ENCODE measurements around the gene WLS.

Gene WLS

GRCh38 chr1:68128820-68129219, 103.5 kb downstream of the WLS start:
- TF ChIP-seq CEBPB (IDR thresholded peaks at IDR 0.05) = no peak

GRCh38 chr1:68128157-68128556, 104.2 kb downstream of the WLS start:
- no peak for TF ChIP-seq TCF12 (IDR thresholded peaks at IDR 0.05; ENCODE audit: low read depth)
- TF ChIP-seq ZBTB7A (IDR thresholded peaks at IDR 0.05; ENCODE audit: low read depth) = no peak
- TF ChIP-seq CREB1 (IDR thresholded peaks at IDR 0.05; ENCODE audit: low read depth) = no peak
- TF ChIP-seq FOXM1 (IDR thresholded peaks at IDR 0.05; ENCODE audit: borderline replicate concordance, low read depth) = no peak
- TF ChIP-seq TAF1 (IDR thresholded peaks at IDR 0.05; ENCODE audit: low read depth) = no peak
- no peak for TF ChIP-seq REST (IDR thresholded peaks at IDR 0.05; ENCODE audit: low read depth)
- TF ChIP-seq USF1 (IDR thresholded peaks at IDR 0.05) = no peak

- TF ChIP-seq TCF12 (IDR thresholded peaks at IDR 0.05; ENCODE audit: low read depth) = no peak
- TF ChIP-seq CREB1 (IDR thresholded peaks at IDR 0.05; ENCODE audit: low read depth) = no peak
- no peak for TF ChIP-seq RAD21 (IDR thresholded peaks at IDR 0.05; ENCODE audit: low read depth)
- no peak for TF ChIP-seq TAF1 (IDR thresholded peaks at IDR 0.05; ENCODE audit: low read depth)
- TF ChIP-seq TEAD4 (IDR thresholded peaks at IDR 0.05) = no peak
- no peak for TF ChIP-seq REST (IDR thresholded peaks at IDR 0.05; ENCODE audit: low read depth)
- TF ChIP-seq CEBPB (IDR thresholded peaks at IDR 0.05) = no peak
- TF ChIP-seq FOXM1 (IDR thresholded peaks at IDR 0.05; ENCODE audit: borderline replicate concordance, low read depth) = no peak
- TF ChIP-seq USF1 (IDR thresholded peaks at IDR 0.05) = no peak
- TF ChIP-seq NFIC (IDR thresholded peaks at IDR 0.05) = no peak
- no peak for TF ChIP-seq EP300 (IDR thresholded peaks at IDR 0.05; ENCODE audit: borderline replicate concordance)
- no peak for TF ChIP-seq YY1 (IDR thresholded peaks at IDR 0.05; ENCODE audit: low read depth)
- no peak for TF ChIP-seq EGR1 (IDR thresholded peaks at IDR 0.05)
These were observed 110.8 kb downstream of the WLS start for GRCh38 chr1:68121536-68121935.

GRCh38 chr1:68120136-68120791, 112.1 kb downstream of the WLS start:
- TF ChIP-seq RAD21 (IDR thresholded peaks at IDR 0.05; ENCODE audit: low read depth) = peak; percentile 95
- TF ChIP-seq CREB1 (IDR thresholded peaks at IDR 0.05; ENCODE audit: low read depth) = no peak
- no peak for TF ChIP-seq CEBPB (IDR thresholded peaks at IDR 0.05)

GRCh38 chr1:68119445-68119844, 112.9 kb downstream of the WLS start:
- TF ChIP-seq MAX (IDR thresholded peaks at IDR 0.05) = no peak
- no peak for TF ChIP-seq TEAD4 (IDR thresholded peaks at IDR 0.05)
- TF ChIP-seq CREB1 (IDR thresholded peaks at IDR 0.05; ENCODE audit: low read depth) = no peak
- TF ChIP-seq FOXM1 (IDR thresholded peaks at IDR 0.05; ENCODE audit: borderline replicate concordance, low read depth) = no peak
- no peak for TF ChIP-seq YY1 (IDR thresholded peaks at IDR 0.05; ENCODE audit: low read depth)
- TF ChIP-seq REST (IDR thresholded peaks at IDR 0.05; ENCODE audit: low read depth) = no peak
- TF ChIP-seq TAF1 (IDR thresholded peaks at IDR 0.05; ENCODE audit: low read depth) = no peak
- TF ChIP-seq CEBPB (IDR thresholded peaks at IDR 0.05) = no peak
- TF ChIP-seq EP300 (IDR thresholded peaks at IDR 0.05; ENCODE audit: borderline replicate concordance) = no peak
- TF ChIP-seq TCF12 (IDR thresholded peaks at IDR 0.05; ENCODE audit: low read depth) = no peak
- TF ChIP-seq NFIC (IDR thresholded peaks at IDR 0.05) = no peak
- TF ChIP-seq ZBTB7A (IDR thresholded peaks at IDR 0.05; ENCODE audit: low read depth) = no peak
- no peak for TF ChIP-seq EGR1 (IDR thresholded peaks at IDR 0.05)
- no peak for TF ChIP-seq USF1 (IDR thresholded peaks at IDR 0.05)
